ENCODE measurements around the gene ARHGAP42. TPM values are rescaled to one million over a fixed set of nuclear protein-coding genes. Genes with fewer than 3 reads are reported as not detected.

ARHGAP42 gene
- total RNA-seq, 1 donor from 2014 or later, result 25.3 TPM

DNA sequence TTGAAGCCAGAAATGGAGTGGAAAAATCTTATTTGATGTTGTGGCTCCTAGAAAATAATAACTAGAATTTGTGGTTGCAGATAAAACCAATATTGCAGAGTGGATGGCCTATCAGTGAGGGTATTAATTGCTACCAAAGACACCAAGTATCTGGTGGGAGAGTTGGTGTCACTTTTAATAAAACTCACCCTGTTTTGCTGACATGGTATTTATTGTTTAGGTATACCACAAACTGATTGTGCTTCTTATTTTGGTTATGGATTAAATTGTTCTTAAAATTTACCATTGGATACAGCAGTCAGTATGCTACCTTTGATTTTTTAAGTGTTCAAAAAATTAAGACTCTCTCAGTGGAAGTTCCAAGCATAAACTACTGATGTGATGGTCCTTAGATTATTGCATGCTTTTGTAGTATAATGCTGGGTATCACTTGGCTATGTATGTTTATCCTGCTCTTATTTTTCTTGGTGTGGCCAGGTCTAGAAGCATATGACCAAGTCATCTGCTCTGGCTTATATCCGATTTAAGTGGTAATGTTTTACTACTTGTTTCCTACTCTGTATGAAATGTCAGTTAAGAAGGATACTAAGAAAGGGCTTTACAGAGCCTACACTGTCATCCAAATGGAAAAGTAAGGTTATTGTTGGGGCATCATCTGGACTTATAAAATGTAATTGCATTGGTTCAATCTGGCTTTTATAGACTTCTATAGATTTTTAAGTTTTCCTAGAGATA lies 101.6 kb downstream of the ARHGAP42 start:
- no peak for DNase-seq (ENCODE audit: low spot score, unreplicated experiment)
- Mint-ChIP-seq H3K27me3 (no peaks in the 10 kb centered on the region), H3K4me3 (ENCODE audit: low read depth) (no peak overlapping the region), H3K27ac (no peak overlapping the region), H3K36me3 (ENCODE audit: insufficient read depth) (no peaks in the 10 kb centered on the region), H3K4me1 (ENCODE audit: low read depth) (peaks cover 4% of the 10 kb centered on the region), H3K9me3 (ENCODE audit: low read depth) (peaks cover 9% of the 10 kb centered on the region)
- TF ChIP-seq, protein P1, sequence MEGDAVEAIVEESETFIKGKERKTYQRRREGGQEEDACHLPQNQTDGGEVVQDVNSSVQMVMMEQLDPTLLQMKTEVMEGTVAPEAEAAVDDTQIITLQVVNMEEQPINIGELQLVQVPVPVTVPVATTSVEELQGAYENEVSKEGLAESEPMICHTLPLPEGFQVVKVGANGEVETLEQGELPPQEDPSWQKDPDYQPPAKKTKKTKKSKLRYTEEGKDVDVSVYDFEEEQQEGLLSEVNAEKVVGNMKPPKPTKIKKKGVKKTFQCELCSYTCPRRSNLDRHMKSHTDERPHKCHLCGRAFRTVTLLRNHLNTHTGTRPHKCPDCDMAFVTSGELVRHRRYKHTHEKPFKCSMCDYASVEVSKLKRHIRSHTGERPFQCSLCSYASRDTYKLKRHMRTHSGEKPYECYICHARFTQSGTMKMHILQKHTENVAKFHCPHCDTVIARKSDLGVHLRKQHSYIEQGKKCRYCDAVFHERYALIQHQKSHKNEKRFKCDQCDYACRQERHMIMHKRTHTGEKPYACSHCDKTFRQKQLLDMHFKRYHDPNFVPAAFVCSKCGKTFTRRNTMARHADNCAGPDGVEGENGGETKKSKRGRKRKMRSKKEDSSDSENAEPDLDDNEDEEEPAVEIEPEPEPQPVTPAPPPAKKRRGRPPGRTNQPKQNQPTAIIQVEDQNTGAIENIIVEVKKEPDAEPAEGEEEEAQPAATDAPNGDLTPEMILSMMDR (IDR thresholded peaks at IDR 0.05; ENCODE audit: unreplicated experiment), result no peak

DNA sequence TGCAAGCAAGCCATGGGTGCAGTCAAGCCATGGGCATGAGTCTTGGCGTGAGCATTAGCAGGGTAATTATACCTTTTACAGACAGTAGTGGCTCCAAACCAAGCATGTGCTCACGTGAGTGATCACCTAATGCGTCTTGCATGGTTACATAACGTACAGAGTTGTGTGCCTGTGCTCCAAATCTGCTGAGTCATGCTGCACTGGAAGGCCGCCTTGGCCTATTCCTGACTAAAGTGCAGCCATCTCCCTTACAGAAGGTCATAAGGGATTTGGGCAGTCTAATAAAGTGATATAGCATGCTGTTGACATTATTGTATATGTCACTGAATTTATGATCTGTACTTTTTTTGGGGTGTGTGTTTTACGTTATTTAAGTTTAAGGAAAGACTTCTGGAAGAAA lies 102.4 kb downstream of the ARHGAP42 start:
- peak overlapping the region; percentile 14 for H3K27ac Mint-ChIP-seq
- no peak for DNase-seq (ENCODE audit: low spot score, unreplicated experiment)
- no peak overlapping the region for H3K4me3 Mint-ChIP-seq (ENCODE audit: low read depth)
- TF ChIP-seq, protein P1 (IDR thresholded peaks at IDR 0.05; ENCODE audit: unreplicated experiment), result no peak
- H3K27me3 Mint-ChIP-seq, result no peaks in the 10 kb centered on the region
- H3K4me1 Mint-ChIP-seq (ENCODE audit: low read depth), result peaks cover 4% of the 10 kb centered on the region
- H3K9me3 Mint-ChIP-seq (ENCODE audit: low read depth), result peaks cover 9% of the 10 kb centered on the region
- no peaks in the 10 kb centered on the region for H3K36me3 Mint-ChIP-seq (ENCODE audit: insufficient read depth)

DNA sequence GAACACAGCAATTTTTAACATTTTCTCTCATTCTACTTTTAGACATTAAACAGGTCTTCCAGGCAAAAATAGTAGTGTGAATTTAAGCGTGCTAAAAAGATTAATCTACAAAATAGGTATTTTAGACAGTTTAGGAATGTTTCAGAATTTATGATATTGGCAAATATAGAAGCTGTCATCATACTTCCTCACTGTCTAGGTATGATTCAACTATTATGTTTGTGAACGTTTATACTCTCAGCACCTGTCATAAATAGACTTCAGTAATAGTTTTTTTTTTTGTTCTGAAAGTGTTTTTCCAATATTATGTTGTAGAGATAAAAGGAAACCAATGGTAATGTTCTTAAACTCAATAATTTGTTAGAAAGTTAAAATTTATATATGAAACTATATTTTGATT lies 103.0 kb downstream of the ARHGAP42 start:
- Mint-ChIP-seq H3K4me1 (ENCODE audit: low read depth) (peaks cover 4% of the 10 kb centered on the region), H3K9me3 (ENCODE audit: low read depth) (peaks cover 9% of the 10 kb centered on the region), H3K27ac (no peak overlapping the region), H3K27me3 (no peaks in the 10 kb centered on the region), H3K4me3 (ENCODE audit: low read depth) (no peak overlapping the region), H3K36me3 (ENCODE audit: insufficient read depth) (no peaks in the 10 kb centered on the region)
- no peak for DNase-seq (ENCODE audit: low spot score, unreplicated experiment)
- TF ChIP-seq, protein P1 (IDR thresholded peaks at IDR 0.05; ENCODE audit: unreplicated experiment), result no peak

DNA sequence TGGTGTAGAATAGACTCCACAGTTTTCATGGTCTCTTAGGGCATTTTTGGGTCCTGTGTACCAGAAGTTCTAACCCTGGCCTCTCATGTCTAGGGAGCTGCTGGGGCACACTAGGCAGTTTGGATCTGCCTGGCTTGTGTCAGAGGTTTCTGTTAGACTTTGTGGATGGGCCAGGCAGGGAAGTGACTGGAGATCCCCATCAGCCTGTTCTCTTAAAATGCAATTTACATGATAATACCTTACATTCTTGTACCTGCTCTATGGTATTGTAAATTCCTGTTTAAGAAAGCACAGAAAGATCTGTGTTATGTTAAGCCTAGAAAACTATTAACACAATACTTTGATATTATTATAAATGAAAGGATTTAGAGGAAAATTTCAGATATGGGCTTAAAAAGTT lies 104.0 kb downstream of the ARHGAP42 start:
- H3K27me3 Mint-ChIP-seq, result no peaks in the 10 kb centered on the region
- H3K36me3 Mint-ChIP-seq (ENCODE audit: insufficient read depth), result peaks cover 1% of the 10 kb centered on the region
- H3K4me3 Mint-ChIP-seq (ENCODE audit: low read depth), result no peak overlapping the region
- no peak overlapping the region for H3K27ac Mint-ChIP-seq
- no peak for DNase-seq (ENCODE audit: low spot score, unreplicated experiment)
- peaks cover 9% of the 10 kb centered on the region for H3K9me3 Mint-ChIP-seq (ENCODE audit: low read depth)
- H3K4me1 Mint-ChIP-seq (ENCODE audit: low read depth), result peaks cover 4% of the 10 kb centered on the region
- TF ChIP-seq, protein P1 (IDR thresholded peaks at IDR 0.05; ENCODE audit: unreplicated experiment), result no peak

DNA sequence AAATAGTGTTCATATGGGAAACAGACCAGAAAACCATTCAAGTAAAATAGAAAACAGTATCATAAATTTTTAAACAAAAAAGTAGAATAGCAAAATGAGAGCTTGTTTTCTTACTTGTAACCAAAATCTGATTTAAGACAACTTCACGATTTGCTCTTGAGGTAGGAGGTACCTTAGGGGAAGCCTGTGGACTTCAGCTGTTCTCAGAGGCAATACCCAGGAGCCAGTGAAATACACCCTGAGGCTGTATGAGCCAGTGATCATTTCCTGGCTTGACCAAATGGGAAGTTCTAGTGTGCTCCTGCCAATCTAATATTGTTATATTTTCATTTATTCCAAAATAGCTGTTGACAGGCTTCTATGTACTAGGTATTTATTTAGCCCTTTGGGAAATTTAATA lies 104.8 kb downstream of the ARHGAP42 start:
- Mint-ChIP-seq H3K36me3 (ENCODE audit: insufficient read depth) (peaks cover 2% of the 10 kb centered on the region), H3K4me1 (ENCODE audit: low read depth) (peaks cover 4% of the 10 kb centered on the region), H3K27me3 (no peaks in the 10 kb centered on the region), H3K27ac (no peak overlapping the region), H3K4me3 (ENCODE audit: low read depth) (no peak overlapping the region), H3K9me3 (ENCODE audit: low read depth) (peaks cover 9% of the 10 kb centered on the region)
- TF ChIP-seq, protein P1 (IDR thresholded peaks at IDR 0.05; ENCODE audit: unreplicated experiment), result no peak
- no peak for DNase-seq (ENCODE audit: low spot score, unreplicated experiment)
